PC-9 (cell line): Measurements from ENCODE around the gene PCDHGB7. TPM values are rescaled to one million over a fixed set of nuclear protein-coding genes. Genes with fewer than 3 reads are reported as not detected.
A peak's percentile ranks its signal among the peaks of the same experiment; 100 is the strongest.
"Not testable (repeated sequence)": the region's sequence is repeated elsewhere in the genome, so short reads cannot be mapped to it uniquely, and the experiment has no call there.

Experiments
- BruUV-seq: library from RNA; stranded (reverse); fragments of 400-500 nt; replicated peaks from 2 replicates; lab custom pipeline; 2021; lab: Mats Ljungman, UMichigan
- CTCF ChIA-PET: fragments of 300-600 bp; sonication (Branson Sonifier 250); formaldehyde crosslinking; loops from one replicate; lab custom pipeline; 2022; ENCODE audit warnings: antibody characterized with exemption; lab: Charles Lee
- POLR2A ChIA-PET: fragments of 300-600 bp; sonication (Branson Sonifier 250); formaldehyde crosslinking; loops from one replicate; lab custom pipeline; 2022; ENCODE audit warnings: antibody characterized with exemption; ENCODE audit not compliant: unreplicated experiment; lab: Charles Lee
- DNase-seq, 2 experiments: peaks; one replicate each; pipeline versions ENCODE4 v3.0.0 to v3.0.0-alpha.2; 2015 to 2022; ENCODE audit warnings: mixed read lengths in 1 of 2
- H2AFZ ChIP-seq: fragments of 200-600 bp; sonication (generic); 2 replicates; pipeline ENCODE4 v1.8.1; 2017; ENCODE audit warnings: antibody characterized with exemption
- H3F3A ChIP-seq: fragments of 200-600 bp; sonication (generic); 2 replicates; pipeline ENCODE4 v1.8.1; 2017; ENCODE audit warnings: antibody characterized with exemption, mild to moderate bottlenecking, low read depth; ENCODE audit not compliant: insufficient read depth
- H3K27ac ChIP-seq: fragments of 200-600 bp; sonication (generic); 2 replicates; pipeline ENCODE4 v1.6.1; 2016; ENCODE audit warnings: mixed run types
- H3K27me3 ChIP-seq: fragments of 200-600 bp; sonication (generic); 2 replicates; pipeline ENCODE4 v1.6.1; 2016; ENCODE audit warnings: low read depth, mixed run types; ENCODE audit not compliant: insufficient read depth
- H3K36me3 ChIP-seq: fragments of 200-600 bp; sonication (generic); 2 replicates; pipeline ENCODE4 v1.6.1; 2016; ENCODE audit warnings: low read depth, mixed run types
- H3K4me1 ChIP-seq: fragments of 200-600 bp; sonication (generic); replicated peaks from 2 replicates; pipeline ENCODE4 v1.6.1; 2016; ENCODE audit warnings: mixed run types; ENCODE audit not compliant: insufficient read depth
- H3K4me2 ChIP-seq: fragments of 200-600 bp; sonication (generic); 2 replicates; pipeline ENCODE4 v1.6.1; 2017; ENCODE audit warnings: mixed run types
- H3K4me3 ChIP-seq: fragments of 200-600 bp; sonication (generic); 2 replicates; pipeline ENCODE4 v1.6.1; 2016; ENCODE audit warnings: mixed run types
- H3K79me2 ChIP-seq: fragments of 200-600 bp; sonication (generic); 2 replicates; pipeline ENCODE4 v1.6.1; 2017; ENCODE audit warnings: low read depth, mixed run types
- H3K9me2 ChIP-seq: fragments of 200-600 bp; sonication (generic); 2 replicates; pipeline ENCODE4 v1.8.1; 2017; ENCODE audit warnings: mild to moderate bottlenecking; ENCODE audit not compliant: insufficient read depth
- H3K9me3 ChIP-seq: fragments of 200-600 bp; sonication (generic); 2 replicates; pipeline ENCODE4 v1.8.1; 2016; ENCODE audit warnings: low read depth; ENCODE audit not compliant: insufficient read depth
- H4K20me1 ChIP-seq: fragments of 200-600 bp; sonication (generic); 2 replicates; pipeline ENCODE4 v1.8.1; 2017; ENCODE audit not compliant: insufficient read depth
- CTCF ChIP-seq: fragments of 200-600 bp; sonication (generic); conservative IDR thresholded peaks from 2 replicates; pipeline ENCODE4 v1.6.1; 2017; ENCODE audit warnings: mixed run types, antibody characterized with exemption, mild to moderate bottlenecking, moderate library complexity
- EZH2 ChIP-seq: fragments of 200-600 bp; sonication (generic); IDR thresholded peaks from 2 replicates; pipeline ENCODE4 v1.8.0; 2017; ENCODE audit warnings: antibody characterized with exemption, low read depth
- intact Hi-C: fragments of 100-400 bp; cut with micrococcal nuclease; formaldehyde crosslinking; loops from one replicate; pipeline ENCODE4 v1.10.0; 2022; ENCODE audit not compliant: unreplicated experiment
- total RNA-seq: library from RNA; stranded (reverse); gene quantifications from 2 replicates; pipeline ENCODE4 v1.2.3, GENCODE V29; 2021

The PCDHGB7 gene
- total RNA-seq, 1 experiment from 2014 or later: 0.17 TPM

DNA sequence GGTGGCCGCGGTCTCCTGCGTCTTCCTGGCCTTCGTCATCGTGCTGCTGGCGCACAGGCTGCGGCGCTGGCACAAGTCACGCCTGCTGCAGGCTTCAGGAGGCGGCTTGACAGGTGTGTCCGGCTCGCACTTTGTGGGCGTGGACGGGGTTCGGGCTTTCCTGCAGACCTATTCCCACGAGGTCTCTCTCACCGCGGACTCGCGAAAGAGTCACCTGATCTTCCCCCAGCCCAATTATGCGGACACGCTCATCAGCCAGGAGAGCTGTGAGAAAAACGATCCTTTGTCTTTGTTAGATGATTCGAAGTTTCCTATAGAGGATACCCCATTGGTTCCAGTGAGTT lies 2.2 kb upstream of the PCDHGB7 start:
- intact Hi-C loops: loop anchor here (10.0 kb wide), 1 partner anchor 90 kb away; the partner anchor contains the start of gene TAF7

DNA sequence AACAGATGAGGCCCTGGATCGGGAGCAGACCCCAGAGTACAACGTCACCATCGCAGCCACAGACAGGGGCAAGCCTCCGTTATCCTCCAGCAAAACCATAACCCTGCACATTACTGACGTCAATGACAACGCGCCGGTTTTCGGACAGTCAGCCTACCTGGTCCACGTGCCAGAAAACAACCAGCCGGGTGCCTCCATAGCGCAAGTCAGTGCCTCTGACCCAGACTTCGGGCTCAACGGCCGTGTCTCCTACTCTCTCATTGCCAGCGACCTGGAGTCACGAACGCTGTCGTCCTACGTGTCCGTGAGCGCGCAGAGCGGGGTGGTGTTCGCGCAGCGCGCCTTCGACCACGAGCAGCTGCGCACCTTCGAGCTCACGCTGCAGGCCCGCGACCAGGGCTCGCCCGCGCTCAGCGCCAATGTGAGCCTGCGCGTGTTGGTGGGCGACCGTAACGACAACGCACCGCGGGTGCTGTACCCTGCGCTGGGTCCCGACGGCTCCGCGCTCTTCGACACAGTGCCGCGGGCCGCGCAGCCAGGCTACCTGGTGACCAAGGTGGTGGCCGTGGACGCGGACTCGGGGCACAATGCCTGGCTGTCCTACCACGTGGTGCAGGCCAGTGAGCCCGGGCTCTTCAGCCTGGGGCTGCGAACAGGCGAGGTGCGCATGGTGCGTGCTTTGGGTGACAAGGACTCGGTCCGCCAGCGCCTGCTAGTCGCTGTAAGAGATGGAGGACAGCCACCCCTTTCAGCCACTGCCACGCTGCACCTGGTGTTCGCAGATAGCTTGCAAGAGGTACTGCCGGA lies 1.8 kb downstream of the PCDHGB7 start:
- ChIA-PET POLR2A (no interaction called here), CTCF (no interaction called here)
- H2AFZ ChIP-seq: no peak overlapping the region
- H3K4me2 ChIP-seq: no peak overlapping the region
- no peaks in the 10 kb centered on the region for H3K4me1 ChIP-seq
- H3K27ac ChIP-seq: no peak overlapping the region
- intact Hi-C loops: loop anchor here (10.0 kb wide), 1 partner anchor 94 kb away; the partner anchor contains the start of gene TAF7
- DNase-seq: no peak
- H3K27me3 ChIP-seq: peaks cover 10% of the 10 kb centered on the region; the same call in 1 of the 2 replicates
- BruUV-seq: no TSS peak
- H3K4me3 ChIP-seq: no peak overlapping the region
- TF ChIP-seq CTCF (no peak), EZH2 (no peak)
- no peaks in the 10 kb centered on the region for H3K36me3 ChIP-seq
- H3F3A ChIP-seq: no peaks in the 10 kb centered on the region
- no peaks in the 10 kb centered on the region for H3K9me2 ChIP-seq
- H3K79me2 ChIP-seq: no peaks in the 10 kb centered on the region
- H4K20me1 ChIP-seq: no peaks in the 10 kb centered on the region
- no peaks in the 10 kb centered on the region for H3K9me3 ChIP-seq

More for the DNA sequence above, 2.2 kb upstream of the PCDHGB7 start:
- H3K79me2 ChIP-seq, H3K27me3 ChIP-seq, POLR2A ChIA-PET, CTCF ChIA-PET, H3K4me1 ChIP-seq, H2AFZ ChIP-seq, H3F3A ChIP-seq, H3K27ac ChIP-seq, H3K9me2 ChIP-seq, H3K9me3 ChIP-seq, DNase-seq, H3K36me3 ChIP-seq, H3K4me2 ChIP-seq, H4K20me1 ChIP-seq, H3K4me3 ChIP-seq, BruUV-seq: not testable (repeated sequence)

- CTCF ChIA-PET: interaction anchor here (0.6 to 1.8 kb wide), 9 partner anchors 63 to 832 kb away, joined by 3 to 12 read pairs (median 6); no protein-coding TSS in a partner anchor
- H3K4me3 ChIP-seq: peak within 1 kb of the TSS; percentile 50
Observed at GRCh38 chr5:141420855-141421488, 3.5 kb downstream of the PCDHGB7 start, which contains the start of gene PCDHGA11. Gene PCDHGA11, plus strand, starts transcription at chr5:141421051. Its CDS starts 177 bp downstream, at chr5:141421228.

More at GRCh38 chr5:141420855-141421488, 3.5 kb downstream of the PCDHGB7 start, which contains the start of gene PCDHGA11:
- H4K20me1 ChIP-seq: no peaks in the 10 kb centered on the region
- TF ChIP-seq EZH2 (no peak), CTCF (peak; percentile 81)
- H3K4me1 ChIP-seq: no peaks in the 10 kb centered on the region
- no TSS peak for BruUV-seq
- no peaks in the 10 kb centered on the region for H3K36me3 ChIP-seq
- peak; percentile 38 to 60 for DNase-seq
- intact Hi-C loops: loop anchor here (1.0 kb wide), 1 partner anchor 103 kb away; no protein-coding TSS in a partner anchor
- H3K27me3 ChIP-seq: peaks cover 25% of the 10 kb centered on the region; the same call in 1 of the 2 replicates
- no peaks in the 10 kb centered on the region for H3K9me2 ChIP-seq
- H3K27ac ChIP-seq: no peak within 1 kb of the TSS
- no peaks in the 10 kb centered on the region for H3F3A ChIP-seq
- POLR2A ChIA-PET: interaction anchor here (0.7 kb wide), 1 partner anchor 143 kb away, joined by 7 read pairs; no protein-coding TSS in a partner anchor
- no peaks in the 10 kb centered on the region for H3K79me2 ChIP-seq
- peak within 1 kb of the TSS; percentile 69 for H3K4me2 ChIP-seq
- peak within 1 kb of the TSS; percentile 63; the same call in 1 of the 2 replicates for H2AFZ ChIP-seq
- H3K9me3 ChIP-seq: no peaks in the 10 kb centered on the region
